Measurements from ENCODE around the gene SOBP. TPM values are rescaled to one million over a fixed set of nuclear protein-coding genes. Genes with fewer than 3 reads are reported as not detected.

The SOBP gene
- total and polyA plus RNA-seq, 10 donors, result 0.87 to 7.8 (median 4.9) TPM

GRCh38 chr6:107607116-107607515 is 117.2 kb downstream of the SOBP start:
- Histone ChIP-seq H3K27me3 (replicated peaks in 1 of 7) (no peaks in the 10 kb centered on the region), H3K4me1 (peaks cover 0 to 4% (median 0%) of the 10 kb centered on the region in 6 donors), H3K9me3 (no peaks in the 10 kb centered on the region), H3K36me3 (no peaks in the 10 kb centered on the region), H3K27ac (no peak overlapping the region), H3K4me3 (no peak overlapping the region)
- DNase-seq, result no peak
- intact Hi-C loops (cut with DNase I; ENCODE audit: low total_unique reads), result no loop called here
- 78 to 93% (median 89%) methylated on average over 4 of the region's 4 CpGs for WGBS, 5 donors
- no peak for TF ChIP-seq POLR2A (IDR thresholded peaks at IDR 0.05)

GRCh38 chr6:107611094-107611810 is 121.3 kb downstream of the SOBP start:
- no peaks in the 10 kb centered on the region for H3K4me1 ChIP-seq
- no peak overlapping the region for H3K4me3 ChIP-seq
- intact Hi-C loops (cut with DNase I; ENCODE audit: low total_unique reads), result no loop called here
- no peak for TF ChIP-seq POLR2AphosphoS5 (IDR thresholded peaks at IDR 0.05)
- TF ChIP-seq POLR2A (IDR thresholded peaks at IDR 0.05), result no peak
- TF ChIP-seq CTCF (IDR thresholded peaks at IDR 0.05 in 8 of 11, conservative IDR thresholded peaks at IDR 0.05 in 3 of 11), result no peak
- H3K36me3 ChIP-seq, result no peaks in the 10 kb centered on the region
- no peaks in the 10 kb centered on the region for H3K27me3 ChIP-seq (replicated peaks in 1 of 7)
- DNase-seq, result no peak
- H3K27ac ChIP-seq, result peak overlapping the region in 3 of 8 donors; percentile 18 to 36 (median 19)
- 68 to 78% (median 77%) methylated on average over 11 of the region's 11 CpGs for WGBS, 5 donors
- no peaks in the 10 kb centered on the region for H3K9me3 ChIP-seq

GRCh38 chr6:107612762-107613415 is 123.0 kb downstream of the SOBP start:
- peaks cover 0 to under 1% (median 0%) of the 10 kb centered on the region in 6 donors for H3K4me1 ChIP-seq
- WGBS, 5 donors, result 75 to 85% (median 79%) methylated on average over 3 of the region's 3 CpGs
- TF ChIP-seq POLR2AphosphoS5 (IDR thresholded peaks at IDR 0.05) (no peak), POLR2A (IDR thresholded peaks at IDR 0.05) (no peak)
- no peaks in the 10 kb centered on the region for H3K9me3 ChIP-seq
- DNase-seq, result no peak
- intact Hi-C loops (cut with DNase I; ENCODE audit: low total_unique reads), result no loop called here
- no peaks in the 10 kb centered on the region for H3K36me3 ChIP-seq
- H3K27me3 ChIP-seq (replicated peaks in 1 of 7), result no peaks in the 10 kb centered on the region
- no peak overlapping the region for H3K4me3 ChIP-seq
- H3K27ac ChIP-seq, result no peak overlapping the region

- TF ChIP-seq POLR2AphosphoS5 (IDR thresholded peaks at IDR 0.05) (no peak), CTCF (IDR thresholded peaks at IDR 0.05 in 8 of 11, conservative IDR thresholded peaks at IDR 0.05 in 3 of 11) (no peak), POLR2A (IDR thresholded peaks at IDR 0.05) (no peak)
- WGBS, 5 donors, result 92 to 97% (median 94%) methylated on average over 4 of the region's 4 CpGs
- intact Hi-C loops (cut with DNase I; ENCODE audit: low total_unique reads), result no loop called here
- no peak for DNase-seq
- Histone ChIP-seq H3K36me3 (no peaks in the 10 kb centered on the region), H3K4me1 (peaks cover 0 to 10% (median 6%) of the 10 kb centered on the region in 6 donors), H3K27ac (no peak overlapping the region), H3K4me3 (no peak overlapping the region), H3K27me3 (replicated peaks in 1 of 7) (no peaks in the 10 kb centered on the region), H3K9me3 (no peaks in the 10 kb centered on the region)
Measured at GRCh38 chr6:107613651-107614379, 123.9 kb downstream of the SOBP start.

- TF ChIP-seq POLR2AphosphoS5 (IDR thresholded peaks at IDR 0.05) (no peak), CTCF (IDR thresholded peaks at IDR 0.05 in 8 of 11, conservative IDR thresholded peaks at IDR 0.05 in 3 of 11) (no peak), POLR2A (IDR thresholded peaks at IDR 0.05) (no peak)
- Histone ChIP-seq H3K27me3 (replicated peaks in 1 of 7) (no peaks in the 10 kb centered on the region), H3K27ac (no peak overlapping the region), H3K36me3 (no peaks in the 10 kb centered on the region), H3K9me3 (no peaks in the 10 kb centered on the region), H3K4me1 (peaks cover 0 to 20% (median 13%) of the 10 kb centered on the region in 6 donors), H3K4me3 (no peak overlapping the region)
- intact Hi-C loops (cut with DNase I; ENCODE audit: low total_unique reads), result no loop called here
- 86 to 92% (median 86%) methylated on average over 5 of the region's 5 CpGs for WGBS, 5 donors
- no peak for DNase-seq
Measured at GRCh38 chr6:107614828-107615227, 124.9 kb downstream of the SOBP start.
